Small intestine (tissue), 7 donors: ENCODE results near the gene FAM131B. TPM values are rescaled to one million over a fixed set of nuclear protein-coding genes. Genes with fewer than 3 reads are reported as not detected.
"Not testable (repeated sequence)": the region's sequence is repeated elsewhere in the genome, so short reads cannot be mapped to it uniquely, and the experiment has no call there.

ENCODE experiments used
- DNase-seq, 2 donors: peaks; one replicate each; pipeline versions ENCODE4 v3.0.0 to v3.0.0-alpha.2; 2013
- FAIRE-seq: peaks from 2 replicates; lab custom pipeline; 2012; peaks lifted over from hg19 to GRCh38; lab: Jason Lieb, UNC
- H3K27ac ChIP-seq, 3 donors: one replicate each; pipeline ENCODE4 v1.5.1; 2013; ENCODE audit warnings: low read length in 2 of 3, mild to moderate bottlenecking in 2 of 3, control low read depth in 1 of 3, inconsistent platforms in 1 of 3, low read depth in 1 of 3, moderate library complexity in 1 of 3
- H3K27me3 ChIP-seq, 3 donors: one replicate each; pipeline ENCODE4 v1.6.1; 2013; ENCODE audit warnings: low read length in 3 of 3, inconsistent platforms in 1 of 3; ENCODE audit not compliant: control insufficient read depth in 3 of 3, insufficient read depth in 3 of 3
- H3K36me3 ChIP-seq, 3 donors: one replicate each; pipeline ENCODE4 v1.6.1; 2013; ENCODE audit warnings: low read length in 3 of 3, inconsistent platforms in 1 of 3, low read depth in 1 of 3, mild to moderate bottlenecking in 1 of 3, moderate library complexity in 1 of 3; ENCODE audit not compliant: control insufficient read depth in 3 of 3, insufficient read depth in 2 of 3
- H3K4me1 ChIP-seq, 3 donors: one replicate each; pipeline ENCODE4 v1.6.1; 2013; ENCODE audit warnings: low read length in 2 of 3, inconsistent platforms in 1 of 3, low read depth in 1 of 3, mild to moderate bottlenecking in 1 of 3, moderate library complexity in 1 of 3; ENCODE audit not compliant: control insufficient read depth in 3 of 3, insufficient read depth in 2 of 3
- H3K4me3 ChIP-seq, 3 donors: one replicate each; pipeline ENCODE4 v1.5.1; 2013; ENCODE audit warnings: low read length in 3 of 3, control low read depth in 1 of 3, inconsistent platforms in 1 of 3, low read depth in 1 of 3, mild to moderate bottlenecking in 1 of 3, moderate library complexity in 1 of 3
- H3K9me3 ChIP-seq, 2 donors: one replicate each; pipeline ENCODE4 v1.6.1; 2013; ENCODE audit warnings: low read depth in 1 of 2, low read length in 1 of 2; ENCODE audit not compliant: control insufficient read depth in 2 of 2, insufficient read depth in 1 of 2
- WGBS, 3 donors: extraction: QIAGEN DNeasy Blood & Tissue Kit; methylation state at CpG; one replicate each; pipeline ENCODE4 v1.1.7; 2013; 5-methylcytosine and 5-hydroxymethylcytosine counted together
- polyA plus RNA-seq, 4 donors: library from polyadenylated mRNA; stranded (reverse) in 3 of 4; unstranded in 1 of 4; fragments of 200-250 nt in 3 of 4; fragments of 120-200 nt in 1 of 4; gene quantifications; one replicate each; pipeline versions ENCODE4 v1.2.1 to v1.2.3, GENCODE V29; 2013
- donor health status: healthy with polysubstance abuse.
- donor health status: control.
- donor health status: control.
- donor health status: Bipolar disorder and iron deficiency.
- donor health status: healthy.

Gene FAM131B
- polyA plus RNA-seq, 4 donors = 0.54 to 3.3 (median 1.5) TPM; not detected in 1

- not testable (repeated sequence) for H3K27me3 ChIP-seq, DNase-seq, FAIRE-seq, H3K9me3 ChIP-seq, H3K4me3 ChIP-seq
- Histone ChIP-seq H3K4me1 (peaks cover 0 to 59% (median 2%) of the 10 kb centered on the region in 3 donors), H3K27ac (peak overlapping the region; percentile 47 to 86 (median 78)), H3K36me3 (peaks cover 0 to 100% (median 12%) of the 10 kb centered on the region in 3 donors)
- WGBS, 3 donors = 90 to 98% (median 96%) methylated on average over 8 of the region's 8 CpGs
Observed at GRCh38 chr7:143392427-143392826, 29.9 kb upstream of the FAM131B start.

- Histone ChIP-seq H3K27ac (peak overlapping the region; percentile 47 to 86 (median 78)), H3K4me1 (peaks cover 0 to 66% (median 2%) of the 10 kb centered on the region in 3 donors), H3K9me3 (no peaks in the 10 kb centered on the region), H3K4me3 (no peak overlapping the region), H3K27me3 (no peaks in the 10 kb centered on the region), H3K36me3 (peaks cover 0 to 100% (median 10%) of the 10 kb centered on the region in 3 donors)
- FAIRE-seq (no peak), DNase-seq (peak in 1 of 2 donors; percentile 59)
- 57 to 73% (median 72%) methylated on average over 24 of the region's 24 CpGs for WGBS, 3 donors
Observed at GRCh38 chr7:143391462-143392404, 29.2 kb upstream of the FAM131B start.

- H3K27ac ChIP-seq = peak overlapping the region in 2 of 3 donors; percentile 78 to 86
- peaks cover 0 to 98% (median 10%) of the 10 kb centered on the region in 3 donors for H3K36me3 ChIP-seq
- H3K9me3 ChIP-seq = no peaks in the 10 kb centered on the region
- FAIRE-seq = no peak
- H3K4me3 ChIP-seq = no peak overlapping the region
- 82 to 95% (median 90%) methylated on average over 9 of the region's 9 CpGs for whole genome bisulfite sequencing, 3 donors
- DNase-seq = no peak
- H3K27me3 ChIP-seq = no peaks in the 10 kb centered on the region
- peaks cover 0 to 67% (median 0%) of the 10 kb centered on the region in 3 donors for H3K4me1 ChIP-seq
Observed at GRCh38 chr7:143390773-143391317, 28.3 kb upstream of the FAM131B start.

DNA sequence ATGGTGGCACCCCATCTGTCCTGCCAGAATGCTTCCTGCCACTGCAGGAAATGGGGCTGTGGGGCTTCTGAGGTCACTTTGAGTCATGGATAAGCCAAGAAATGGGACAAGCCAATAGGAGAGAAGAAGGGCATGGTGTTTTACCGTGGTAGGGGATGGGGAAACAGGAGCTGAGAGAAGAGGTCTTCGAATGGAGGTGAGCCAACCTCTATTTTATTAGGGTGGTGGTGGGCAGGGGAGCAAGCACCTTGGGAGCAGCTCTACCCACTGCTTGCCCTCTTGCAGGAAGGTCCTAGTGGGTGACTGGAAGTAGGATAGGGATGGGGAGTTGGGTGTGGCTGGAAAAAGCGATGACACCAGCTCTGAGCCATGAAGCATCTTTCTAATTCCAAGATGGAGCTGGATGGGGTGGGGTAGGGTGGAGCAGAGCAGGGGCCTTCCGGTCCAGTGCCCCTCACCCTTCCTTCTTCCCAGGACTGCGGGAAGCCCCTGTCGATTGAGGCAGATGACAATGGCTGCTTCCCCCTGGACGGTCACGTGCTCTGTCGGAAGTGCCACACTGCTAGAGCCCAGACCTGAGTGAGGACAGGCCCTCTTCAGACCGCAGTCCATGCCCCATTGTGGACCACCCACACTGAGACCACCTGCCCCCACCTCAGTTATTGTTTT lies 27.7 kb upstream of the FAM131B start:
- Histone ChIP-seq H3K4me3 (no peak overlapping the region), H3K27me3 (no peaks in the 10 kb centered on the region), H3K4me1 (peaks cover 0 to 65% (median 0%) of the 10 kb centered on the region in 3 donors), H3K9me3 (no peaks in the 10 kb centered on the region), H3K36me3 (peaks cover 0 to 95% (median 10%) of the 10 kb centered on the region in 3 donors), H3K27ac (no peak overlapping the region)
- WGBS, 3 donors = 87 to 92% (median 88%) methylated on average over 9 to 10 of the region's 10 CpGs
- FAIRE-seq = no peak
- DNase-seq = no peak

DNA sequence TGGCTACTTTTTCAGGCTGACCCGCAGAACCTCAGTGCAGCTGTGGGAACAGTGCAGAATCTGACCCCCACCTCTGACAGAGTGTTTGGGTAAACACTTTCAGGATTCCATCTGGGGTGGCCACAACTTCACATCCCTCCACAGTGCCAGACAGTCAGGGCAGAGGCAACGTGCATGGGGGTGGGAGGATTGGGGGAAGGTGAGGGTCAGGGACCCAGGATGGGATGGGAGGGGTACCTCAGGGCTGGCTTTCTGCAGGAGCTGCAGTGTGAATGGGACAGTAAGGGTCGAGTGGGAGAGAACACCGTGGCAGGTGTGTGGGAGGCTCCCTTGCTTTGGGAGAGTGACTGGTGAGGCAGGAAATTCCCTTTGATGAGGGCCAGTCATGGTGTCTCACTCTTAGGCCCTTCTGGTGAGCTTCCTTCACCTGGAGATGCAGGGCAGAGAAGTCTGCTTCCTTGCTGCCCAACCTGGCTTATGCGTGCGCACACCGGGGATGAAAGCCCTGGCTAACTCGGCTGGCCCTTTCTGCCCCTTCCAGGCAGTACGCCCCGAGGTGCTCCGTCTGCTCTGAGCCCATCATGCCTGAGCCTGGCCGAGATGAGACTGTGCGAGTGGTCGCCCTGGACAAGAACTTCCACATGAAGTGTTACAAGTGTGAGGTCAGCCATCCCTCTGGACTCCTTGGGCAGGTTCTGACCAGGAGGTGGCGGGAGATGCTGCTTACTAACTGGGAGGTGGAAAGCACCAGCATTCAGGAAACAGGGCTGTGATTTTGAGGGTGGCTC lies 27.0 kb upstream of the FAM131B start:
- H3K27ac ChIP-seq = no peak overlapping the region
- peaks cover 0 to 94% (median 9%) of the 10 kb centered on the region in 3 donors for H3K36me3 ChIP-seq
- H3K4me3 ChIP-seq = no peak overlapping the region
- no peaks in the 10 kb centered on the region for H3K27me3 ChIP-seq
- no peaks in the 10 kb centered on the region for H3K9me3 ChIP-seq
- WGBS, 3 donors = 85 to 88% (median 87%) methylated on average over 15 of the region's 15 CpGs
- peaks cover 0 to 65% (median 4%) of the 10 kb centered on the region in 3 donors for H3K4me1 ChIP-seq
- DNase-seq (no peak), FAIRE-seq (no peak)

DNA sequence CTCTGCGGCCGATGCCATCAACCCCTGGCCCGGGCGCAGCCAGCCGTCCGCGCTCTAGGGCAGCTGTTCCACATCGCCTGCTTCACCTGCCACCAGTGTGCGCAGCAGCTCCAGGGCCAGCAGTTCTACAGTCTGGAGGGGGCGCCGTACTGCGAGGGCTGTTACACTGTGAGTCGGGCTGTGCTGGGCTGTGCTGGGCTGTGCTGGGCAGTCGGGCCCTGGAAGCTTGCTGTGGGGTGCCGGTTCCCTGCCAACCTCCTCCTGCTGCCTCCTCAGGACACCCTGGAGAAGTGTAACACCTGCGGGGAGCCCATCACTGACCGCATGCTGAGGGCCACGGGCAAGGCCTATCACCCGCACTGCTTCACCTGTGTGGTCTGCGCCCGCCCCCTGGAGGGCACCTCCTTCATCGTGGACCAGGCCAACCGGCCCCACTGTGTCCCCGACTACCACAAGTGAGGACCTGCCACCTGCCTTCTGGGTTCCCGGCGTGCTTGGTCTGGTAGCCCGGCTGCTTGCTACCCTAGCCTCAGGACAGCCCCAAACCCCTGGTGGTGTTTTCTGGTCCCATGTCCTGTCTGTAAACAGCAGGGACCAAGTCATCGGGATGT lies 26.1 kb upstream of the FAM131B start:
- FAIRE-seq = no peak

DNA sequence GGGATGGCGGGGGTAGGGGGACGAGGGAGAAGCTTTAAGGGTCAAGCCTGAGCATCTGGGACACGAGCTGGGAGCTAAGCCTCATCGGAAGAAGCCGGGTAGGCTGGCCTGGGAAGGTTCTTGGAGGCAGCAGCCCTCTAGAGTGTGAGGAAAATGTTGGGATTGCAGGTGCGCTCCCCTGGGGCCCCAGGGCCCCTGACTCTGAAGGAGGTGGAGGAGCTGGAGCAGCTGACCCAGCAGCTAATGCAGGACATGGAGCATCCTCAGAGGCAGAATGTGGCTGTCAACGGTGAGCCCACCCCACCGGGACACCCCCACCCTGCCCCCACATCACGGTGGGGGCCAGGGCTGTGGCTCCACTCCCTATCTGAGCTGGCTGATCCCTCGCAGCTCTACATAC lies 25.5 kb upstream of the FAM131B start:
- Histone ChIP-seq H3K4me1 (peaks cover 3 to 66% (median 10%) of the 10 kb centered on the region in 3 donors), H3K4me3 (no peak overlapping the region), H3K36me3 (peaks cover 0 to 92% (median 9%) of the 10 kb centered on the region in 3 donors), H3K27ac (no peak overlapping the region), H3K27me3 (no peaks in the 10 kb centered on the region), H3K9me3 (no peaks in the 10 kb centered on the region)
- WGBS, 3 donors = 77 to 86% (median 85%) methylated on average over 10 of the region's 10 CpGs
- DNase-seq = no peak
- FAIRE-seq = no peak

More for the DNA sequence above, 26.1 kb upstream of the FAM131B start:
- no peak for DNase-seq
- Histone ChIP-seq H3K4me1 (peaks cover 0 to 69% (median 7%) of the 10 kb centered on the region in 3 donors), H3K27ac (no peak overlapping the region), H3K9me3 (no peaks in the 10 kb centered on the region), H3K4me3 (no peak overlapping the region), H3K36me3 (peaks cover 0 to 92% (median 9%) of the 10 kb centered on the region in 3 donors), H3K27me3 (no peaks in the 10 kb centered on the region)
- WGBS, 3 donors = 91 to 93% (median 91%) methylated on average over 28 of the region's 28 CpGs
